K562 (cell line): ENCODE data around the gene SPIRE1. TPM values are rescaled to one million over a fixed set of nuclear protein-coding genes. Genes with fewer than 3 reads are reported as not detected.

Source experiments
- ARID3A ChIP-seq: IDR thresholded peaks from 2 replicates; pipeline ENCODE4 v1.6.1; 2012; ENCODE audit warnings: low read depth, low read length, improper control_type of control experiment, borderline replicate concordance
- ATF7 ChIP-seq: fragments of 450-650 bp; IDR thresholded peaks from 2 replicates; pipeline ENCODE4 v1.7.1; 2014; ENCODE audit warnings: mild to moderate bottlenecking, moderate library complexity
- BCLAF1 ChIP-seq, 2 experiments: fragments of 450-650 bp in 1 of 2; IDR thresholded peaks; 2 replicates each; pipeline ENCODE4 v1.6.1; 2011 to 2017; ENCODE audit warnings: low read depth in 2 of 2, antibody characterized with exemption in 1 of 2, borderline replicate concordance in 1 of 2, low read length in 1 of 2, mild to moderate bottlenecking in 1 of 2, mixed read lengths in 1 of 2; ENCODE audit not compliant: control insufficient read depth in 1 of 2
- DIDO1 ChIP-seq: fragments of 450-650 bp; IDR thresholded peaks from 2 replicates; pipeline ENCODE4 v1.6.1; 2016; ENCODE audit warnings: low read depth, missing biosample characterization, missing genetic modification characterization
- DPF2 ChIP-seq: fragments of 450-650 bp; IDR thresholded peaks from 2 replicates; pipeline ENCODE4 v1.6.1; 2016
- EP300 ChIP-seq: IDR thresholded peaks from 2 replicates; pipeline ENCODE4 v1.6.1; 2012; ENCODE audit warnings: low read length, improper control_type of control experiment
- IFI16 ChIP-seq: fragments of 250-450 bp; sonication (Bioruptor Pico); IDR thresholded peaks from 2 replicates; pipeline ENCODE4 v2.1.2; 2022; ENCODE audit warnings: mild to moderate bottlenecking, inconsistent platforms
- MAZ ChIP-seq, 2 experiments: fragments of 450-650 bp in 1 of 2; sonication (generic) in 1 of 2; formaldehyde crosslinking; IDR thresholded peaks in 1 of 2; conservative IDR thresholded peaks in 1 of 2; 2 replicates each; pipeline versions ENCODE4 v1.4.0 to v1.5.0; 2020; ENCODE audit warnings: mild to moderate bottlenecking in 1 of 2, missing genetic modification reagents in 1 of 2
- MTA2 ChIP-seq: fragments of 450-650 bp; IDR thresholded peaks from 2 replicates; pipeline ENCODE4 v1.6.1; 2016; ENCODE audit warnings: low read depth
- NCOA1 ChIP-seq: fragments of 450-650 bp; IDR thresholded peaks from 2 replicates; pipeline ENCODE4 v1.6.1; 2016; ENCODE audit warnings: low read depth
- SETDB1 ChIP-seq: IDR thresholded peaks from one replicate; pipeline ENCODE4 v1.6.1; 2012; ENCODE audit warnings: low read length, control low read depth, inconsistent platforms
- SMARCE1 ChIP-seq: fragments of 450-650 bp; IDR thresholded peaks from 2 replicates; pipeline ENCODE4 v1.7.1; 2016; ENCODE audit warnings: mild to moderate bottlenecking
- ZBTB34 ChIP-seq: fragments of 250-450 bp; sonication (Bioruptor Pico); IDR thresholded peaks from 2 replicates; pipeline ENCODE4 v1.8.0; 2021; ENCODE audit warnings: mild to moderate bottlenecking, moderate library complexity
- ZHX1 ChIP-seq: fragments of 150-350 bp; conservative IDR thresholded peaks from 2 replicates; pipeline ENCODE4 v1.6.1; 2014; ENCODE audit warnings: low read length
- ZNF282 ChIP-seq: sonication (generic); formaldehyde crosslinking; IDR thresholded peaks from 2 replicates; pipeline ENCODE4 v1.8.1; 2023; ENCODE audit warnings: missing genetic modification reagents
- ZNF324 ChIP-seq: fragments of 250-450 bp; sonication (Bioruptor Pico); IDR thresholded peaks from 2 replicates; pipeline ENCODE4 v1.4.0; 2020; ENCODE audit warnings: mild to moderate bottlenecking
- ZNF436 ChIP-seq: fragments of 250-450, 450-650 bp; sonication (Bioruptor Pico); formaldehyde crosslinking; IDR thresholded peaks from 2 replicates; pipeline ENCODE4 v1.7.0; 2020; ENCODE audit warnings: mild to moderate bottlenecking
- polyA plus RNA-seq, 8 experiments: library from polyadenylated mRNA; depleted of rRNA in 4 of 8; stranded (reverse) in 5 of 8; unstranded in 3 of 8; fragments of >200 nt; fragmentation: Nextera tagmentation in 2 of 8; fragmentation: Illumina TruSeq in 1 of 8; extraction: Ambion mirVana in 2 of 8; extraction: Trizol in 1 of 8; gene quantifications; 2 replicates each; pipeline versions ENCODE4 v1.2.1 to v1.2.3, GENCODE V29; 2011 to 2014; ENCODE audit warnings: inconsistent platforms in 1 of 8, missing spikeins in 1 of 8
- total RNA-seq, 7 experiments: library from RNA; depleted of rRNA in 6 of 7; stranded (reverse); fragments of >200 nt in 6 of 7; fragmentation: Illumina TruSeq in 2 of 7; extraction: Trizol in 2 of 7; gene quantifications; 2 replicates each; pipeline versions ENCODE4 v1.2.1 to v1.2.3, GENCODE V29; 2011 to 2021; ENCODE audit warnings: low replicate concordance in 1 of 7

The SPIRE1 gene
- total and polyA plus RNA-seq, 9 of the 15 experiments (the other 6 are each of a cell fraction or from before 2014, with no cell fraction given), result 2.9 to 14.0 (median 10.2) TPM

- TF ChIP-seq BCLAF1 (IDR thresholded peaks at IDR 0.05; ENCODE audit: borderline replicate concordance in 1 of 2, control insufficient read depth in 1 of 2, low read depth in 2 of 2, low read length in 1 of 2) (no peak), SETDB1 (no peak), ZHX1 (no peak), MTA2 (no peak), SMARCE1 (peak; percentile 25; the same call in 1 of the 2 replicates), ZNF436 (CRISPR knock-in tag) (no peak), ZNF282 (CRISPR knock-in tag) (no peak), IFI16 (CRISPR knock-in tag) (no peak), ARID3A (no peak), ZBTB34 (no peak), ZNF324 (CRISPR knock-in tag) (no peak), DPF2 (peak; percentile 58; the same call in 1 of the 2 replicates), ATF7 (peak; percentile 31; the same call in 1 of the 2 replicates), MAZ (CRISPR knock-in tag; conservative IDR thresholded peaks at IDR 0.05 in 1 of 2, IDR thresholded peaks at IDR 0.05 in 1 of 2) (no peak), EP300 (no peak), NCOA1 (no peak), DIDO1 (tag) (no peak)
These were observed 181.0 kb downstream of the SPIRE1 start (continued) for GRCh38 chr18:12476955-12477354.
